GM12873 (cell line): Measurements from ENCODE around the gene PPP1R11.

ENCODE experiments used
- TF ChIP-seq, protein P1 (sequence below): IDR thresholded peaks from 2 replicates; pipeline ENCODE4 v1.5.1; 2012; ENCODE audit warnings: low read depth, mild to moderate bottlenecking, moderate library complexity, low read length, control low read depth; ENCODE audit not compliant: insufficient read depth; ENCODE audit errors: missing control alignments

The PPP1R11 gene

DNA sequence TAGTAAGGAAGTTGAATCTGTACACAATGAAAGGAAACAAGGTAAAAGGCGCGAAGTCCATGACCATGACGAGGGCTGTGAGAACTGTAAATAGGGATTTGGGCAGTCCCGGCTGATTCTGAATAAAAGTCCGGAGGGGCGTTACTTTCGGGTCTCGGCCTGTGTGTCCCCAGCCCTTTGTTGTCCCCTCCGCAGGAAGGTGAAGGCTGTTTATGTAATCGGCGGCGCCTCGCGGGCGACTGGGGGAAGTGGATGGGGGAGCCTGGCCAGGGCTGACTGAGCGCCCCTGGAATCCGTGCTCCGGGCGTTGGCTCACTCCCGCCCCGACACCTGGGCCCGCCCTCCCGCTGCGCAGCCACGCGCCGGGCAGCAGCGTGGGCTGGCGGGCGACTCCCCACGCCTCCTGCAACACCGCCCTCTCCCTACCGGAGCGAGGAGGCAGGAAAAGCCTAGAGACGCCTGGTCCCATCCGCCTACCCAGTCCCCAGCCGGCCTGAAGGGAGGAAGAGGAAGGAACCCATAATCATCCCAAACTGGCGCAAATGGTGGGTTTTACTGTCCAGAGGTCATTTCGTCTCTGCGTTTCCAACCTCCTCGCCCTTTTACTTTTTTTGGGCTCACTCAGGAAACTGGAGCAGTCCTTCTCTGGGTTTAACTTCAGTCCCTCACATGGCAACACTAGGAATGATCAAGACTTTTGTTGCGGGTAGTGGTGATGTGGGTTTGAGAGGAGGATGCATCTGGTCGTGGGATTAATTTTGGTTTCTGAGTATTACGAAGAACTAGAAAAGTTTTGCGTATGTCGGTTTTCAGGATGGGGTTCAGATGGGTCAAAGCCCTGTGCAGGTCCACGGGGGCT, 33.8 kb downstream of the PPP1R11 start:
- TF ChIP-seq, protein P1, sequence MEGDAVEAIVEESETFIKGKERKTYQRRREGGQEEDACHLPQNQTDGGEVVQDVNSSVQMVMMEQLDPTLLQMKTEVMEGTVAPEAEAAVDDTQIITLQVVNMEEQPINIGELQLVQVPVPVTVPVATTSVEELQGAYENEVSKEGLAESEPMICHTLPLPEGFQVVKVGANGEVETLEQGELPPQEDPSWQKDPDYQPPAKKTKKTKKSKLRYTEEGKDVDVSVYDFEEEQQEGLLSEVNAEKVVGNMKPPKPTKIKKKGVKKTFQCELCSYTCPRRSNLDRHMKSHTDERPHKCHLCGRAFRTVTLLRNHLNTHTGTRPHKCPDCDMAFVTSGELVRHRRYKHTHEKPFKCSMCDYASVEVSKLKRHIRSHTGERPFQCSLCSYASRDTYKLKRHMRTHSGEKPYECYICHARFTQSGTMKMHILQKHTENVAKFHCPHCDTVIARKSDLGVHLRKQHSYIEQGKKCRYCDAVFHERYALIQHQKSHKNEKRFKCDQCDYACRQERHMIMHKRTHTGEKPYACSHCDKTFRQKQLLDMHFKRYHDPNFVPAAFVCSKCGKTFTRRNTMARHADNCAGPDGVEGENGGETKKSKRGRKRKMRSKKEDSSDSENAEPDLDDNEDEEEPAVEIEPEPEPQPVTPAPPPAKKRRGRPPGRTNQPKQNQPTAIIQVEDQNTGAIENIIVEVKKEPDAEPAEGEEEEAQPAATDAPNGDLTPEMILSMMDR: no peak

DNA sequence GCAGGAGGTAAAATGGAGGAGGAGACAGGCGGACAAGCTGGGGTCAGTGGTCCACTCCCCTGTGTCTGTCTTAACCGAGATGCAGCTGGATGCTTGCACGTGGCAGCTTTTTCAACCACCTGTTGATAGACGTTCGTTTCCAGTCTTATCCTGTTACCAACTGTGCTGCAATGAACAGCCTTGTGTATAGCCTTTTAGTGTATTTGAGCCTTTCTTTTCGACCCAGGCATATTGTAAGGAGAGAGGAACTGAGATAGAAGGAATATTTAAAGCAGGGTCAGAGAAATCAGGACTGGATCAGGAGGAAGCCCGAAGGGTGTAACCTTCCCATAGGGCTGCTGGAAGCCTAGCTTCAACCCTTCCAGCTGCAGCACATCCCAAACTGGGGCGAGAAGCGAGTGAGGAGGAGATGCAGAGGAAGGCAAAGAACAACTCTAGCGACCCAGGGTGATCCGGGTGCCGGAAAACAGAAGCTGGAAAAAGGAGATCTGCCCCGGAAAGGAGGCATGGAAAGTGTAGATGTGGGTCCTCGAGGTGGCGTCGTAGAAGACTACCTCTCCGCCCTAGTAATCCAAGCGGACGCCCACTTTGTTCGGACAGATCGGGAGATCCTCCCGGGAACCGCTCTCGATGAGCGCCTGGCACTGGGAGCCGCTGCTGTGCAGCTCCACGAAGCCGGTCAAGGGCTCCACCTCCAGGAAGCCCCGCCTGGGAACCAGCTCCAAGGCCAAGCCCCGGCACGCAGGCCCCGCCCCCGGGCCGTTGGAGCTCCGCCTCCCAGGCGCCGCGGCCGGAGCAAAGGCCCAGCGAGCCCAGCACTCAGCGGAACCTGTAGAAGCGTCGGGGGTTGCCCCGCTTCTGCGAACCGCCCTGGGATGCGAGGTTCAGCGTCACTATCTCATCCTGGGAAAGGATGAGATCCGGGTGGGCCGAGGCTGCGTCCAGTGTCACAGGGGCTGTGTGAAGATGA, 34.7 kb downstream of the PPP1R11 start:
- TF ChIP-seq, protein P1: peak; percentile 6

DNA sequence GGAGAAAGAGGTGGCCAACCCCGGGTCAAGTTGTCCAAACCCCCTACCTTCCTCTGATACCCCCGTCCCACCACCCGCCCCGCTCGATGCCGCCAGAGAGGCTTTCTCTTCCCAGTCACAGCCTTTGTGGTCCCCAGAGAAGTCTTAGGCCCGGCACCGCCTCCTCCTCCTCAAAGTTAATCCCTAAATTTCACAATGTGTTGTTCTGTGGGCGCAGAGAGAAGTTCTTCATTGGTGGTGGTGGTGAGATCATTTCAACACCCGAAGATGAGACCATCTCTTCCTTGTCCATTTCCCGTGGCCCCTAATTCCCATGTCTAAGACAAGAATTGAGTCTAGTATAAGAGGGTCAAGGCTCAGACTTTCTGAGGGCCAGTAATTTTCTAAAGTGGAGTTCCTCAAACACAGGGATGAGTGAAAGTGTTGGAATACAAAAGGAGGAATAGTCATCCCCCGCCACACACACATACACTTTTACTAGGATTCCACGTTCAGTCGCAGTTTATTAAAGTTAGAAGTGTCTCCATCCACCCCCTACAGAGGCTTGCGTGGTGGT, 35.5 kb downstream of the PPP1R11 start:
- TF ChIP-seq, protein P1: no peak

DNA sequence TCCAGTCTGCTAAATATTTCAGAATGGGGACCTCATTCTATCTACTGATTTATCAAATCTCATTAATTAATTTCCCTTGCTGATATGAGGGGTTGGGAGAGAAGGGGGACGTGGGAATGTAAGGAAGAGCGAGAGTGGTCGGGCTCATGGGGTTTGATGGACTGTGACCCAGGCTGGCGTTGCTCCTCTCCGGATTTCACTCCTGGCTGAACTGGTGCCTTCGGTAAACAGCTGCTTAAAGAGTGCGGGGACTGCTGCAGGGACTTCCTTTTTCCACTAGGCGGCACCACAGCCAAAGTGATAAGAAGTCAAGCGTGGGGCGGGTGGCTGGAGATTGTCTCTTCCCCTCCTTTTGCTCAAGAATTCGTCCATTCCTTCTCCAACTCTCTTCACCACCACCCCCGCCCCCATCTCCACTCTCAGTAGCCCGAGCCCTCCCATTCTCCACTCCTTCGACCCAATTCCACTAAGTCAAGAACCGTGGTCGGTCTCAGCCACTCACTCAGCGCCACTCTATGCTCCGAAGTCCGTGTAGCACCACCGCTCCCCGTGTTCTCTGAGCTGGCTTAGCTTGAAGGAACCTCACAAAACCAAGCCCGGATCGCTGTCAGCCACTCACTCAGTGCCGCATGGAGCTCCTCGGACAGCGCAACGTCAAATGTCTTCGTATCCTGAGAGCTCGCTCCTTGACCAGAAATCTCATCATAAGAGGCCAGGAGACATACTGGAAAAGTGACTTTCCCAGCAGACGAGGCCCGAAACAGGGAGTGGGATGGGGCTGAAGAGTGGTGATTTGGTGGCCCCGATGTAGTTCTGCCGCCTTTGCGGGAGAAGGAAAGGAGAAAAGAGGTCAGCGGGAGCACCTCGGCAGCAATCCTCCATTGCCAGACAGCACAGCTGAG, 36.2 kb downstream of the PPP1R11 start:
- TF ChIP-seq, protein P1: peak; percentile 97

DNA sequence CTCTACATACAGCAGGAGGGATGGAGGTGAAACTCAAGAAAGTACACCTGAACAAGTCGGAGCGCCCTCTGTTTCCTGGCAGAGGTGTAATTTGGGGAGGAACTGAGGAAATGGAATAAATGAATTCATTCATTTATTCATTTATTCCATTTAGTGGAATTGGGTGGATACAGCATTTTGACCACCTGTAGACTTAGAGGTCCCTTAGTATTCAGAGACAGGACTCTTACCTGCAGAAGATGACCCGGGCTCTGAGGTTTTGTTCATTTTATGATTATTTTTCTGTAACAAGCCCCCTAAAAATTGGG, 36.8 kb downstream of the PPP1R11 start:
- TF ChIP-seq, protein P1: no peak

DNA sequence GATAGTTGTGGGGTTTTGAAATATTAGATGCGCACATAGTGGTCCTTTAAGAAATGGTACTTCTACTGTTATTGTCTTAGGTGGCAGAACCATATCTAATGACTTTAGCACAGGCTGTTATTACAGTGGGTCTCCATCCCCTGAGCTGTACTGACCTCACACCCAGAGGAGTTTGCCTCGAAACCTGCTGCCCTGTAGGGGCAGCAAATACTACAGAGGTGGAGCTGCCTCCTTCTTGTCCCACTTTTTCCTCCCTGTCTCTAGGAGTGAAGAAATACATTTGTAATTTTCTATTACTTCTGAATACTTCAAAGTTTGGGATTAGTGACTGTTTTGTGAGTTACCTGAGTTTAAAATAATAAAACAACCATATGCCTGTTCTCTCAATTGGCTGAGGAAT, 37.7 kb downstream of the PPP1R11 start:
- TF ChIP-seq, protein P1: peak; percentile 16
